Mononuclear cell (primary cell): ENCODE data around the gene FGL2. TPM values are rescaled to one million over a fixed set of nuclear protein-coding genes. Genes with fewer than 3 reads are reported as not detected.
"Not testable (repeated sequence)": the region's sequence is repeated elsewhere in the genome, so short reads cannot be mapped to it uniquely, and the experiment has no call there.

Experiments
- H3K27me3 ChIP-seq: 2 replicates; pipeline ENCODE4 v1.6.0; 2011; ENCODE audit warnings: low read length, control low read depth; ENCODE audit not compliant: insufficient read depth
- H3K4me1 ChIP-seq: 2 replicates; pipeline ENCODE4 v1.5.1; 2011; ENCODE audit warnings: mild to moderate bottlenecking, low read length, control low read depth; ENCODE audit not compliant: insufficient read depth
- H3K4me3 ChIP-seq: 2 replicates; pipeline ENCODE4 v1.5.1; 2011; ENCODE audit warnings: mild to moderate bottlenecking, low read length, moderate library complexity
- H3K9me3 ChIP-seq: 2 replicates; pipeline ENCODE4 v1.5.1; 2011; ENCODE audit warnings: low read depth, mild to moderate bottlenecking, control low read depth, low read length
- total RNA-seq: library from RNA; depleted of rRNA; stranded (reverse); fragments of >200 nt; gene quantifications from one replicate; pipeline ENCODE4 v1.2.3, GENCODE V29; 2012

The FGL2 gene, protein sequence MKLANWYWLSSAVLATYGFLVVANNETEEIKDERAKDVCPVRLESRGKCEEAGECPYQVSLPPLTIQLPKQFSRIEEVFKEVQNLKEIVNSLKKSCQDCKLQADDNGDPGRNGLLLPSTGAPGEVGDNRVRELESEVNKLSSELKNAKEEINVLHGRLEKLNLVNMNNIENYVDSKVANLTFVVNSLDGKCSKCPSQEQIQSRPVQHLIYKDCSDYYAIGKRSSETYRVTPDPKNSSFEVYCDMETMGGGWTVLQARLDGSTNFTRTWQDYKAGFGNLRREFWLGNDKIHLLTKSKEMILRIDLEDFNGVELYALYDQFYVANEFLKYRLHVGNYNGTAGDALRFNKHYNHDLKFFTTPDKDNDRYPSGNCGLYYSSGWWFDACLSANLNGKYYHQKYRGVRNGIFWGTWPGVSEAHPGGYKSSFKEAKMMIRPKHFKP
- total RNA-seq = 37.4 TPM

DNA sequence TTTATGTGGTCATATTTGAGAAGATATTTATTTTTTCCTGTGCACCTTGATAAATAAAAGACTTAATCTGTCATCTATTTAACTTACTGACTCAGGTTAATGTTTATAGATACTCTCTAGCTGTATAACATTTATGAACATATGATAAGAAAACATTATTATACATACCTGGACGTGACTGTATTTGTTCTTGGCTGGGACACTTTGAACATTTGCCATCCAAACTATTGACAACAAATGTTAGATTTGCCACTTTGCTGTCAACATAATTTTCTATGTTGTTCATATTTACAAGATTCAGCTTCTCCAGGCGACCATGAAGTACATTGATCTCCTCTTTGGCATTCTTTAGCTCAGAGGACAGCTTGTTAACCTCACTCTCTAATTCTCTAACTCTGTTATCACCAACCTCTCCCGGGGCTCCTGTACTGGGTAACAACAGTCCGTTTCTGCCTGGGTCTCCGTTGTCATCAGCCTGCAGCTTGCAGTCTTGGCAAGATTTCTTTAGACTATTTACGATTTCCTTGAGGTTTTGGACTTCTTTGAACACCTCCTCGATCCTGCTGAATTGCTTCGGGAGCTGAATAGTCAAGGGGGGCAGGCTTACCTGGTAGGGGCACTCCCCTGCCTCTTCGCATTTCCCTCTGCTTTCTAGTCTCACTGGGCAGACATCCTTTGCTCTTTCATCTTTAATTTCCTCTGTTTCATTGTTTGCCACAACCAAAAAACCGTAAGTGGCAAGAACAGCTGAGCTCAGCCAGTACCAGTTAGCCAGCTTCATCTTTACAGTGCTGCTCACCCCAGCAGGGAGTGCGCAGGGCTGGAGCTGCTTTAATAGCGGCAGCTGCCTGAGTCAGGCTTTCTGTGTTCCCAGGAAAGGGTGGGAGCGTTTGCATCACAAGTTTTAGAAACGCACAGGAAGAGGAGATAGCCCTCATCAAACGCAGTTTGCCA is at the start of gene FGL2:
FGL2 (minus strand) TSS at position 807 of the 954 bp plus-strand sequence; CDS start at position 781, 26 bp downstream.
- H3K4me1 ChIP-seq = peaks cover 23% of the 10 kb centered on the region
- H3K4me3 ChIP-seq = peak within 1 kb of the TSS; percentile 78
- H3K27me3 ChIP-seq = no peaks in the 10 kb centered on the region
- H3K9me3 ChIP-seq = no peaks in the 10 kb centered on the region

DNA sequence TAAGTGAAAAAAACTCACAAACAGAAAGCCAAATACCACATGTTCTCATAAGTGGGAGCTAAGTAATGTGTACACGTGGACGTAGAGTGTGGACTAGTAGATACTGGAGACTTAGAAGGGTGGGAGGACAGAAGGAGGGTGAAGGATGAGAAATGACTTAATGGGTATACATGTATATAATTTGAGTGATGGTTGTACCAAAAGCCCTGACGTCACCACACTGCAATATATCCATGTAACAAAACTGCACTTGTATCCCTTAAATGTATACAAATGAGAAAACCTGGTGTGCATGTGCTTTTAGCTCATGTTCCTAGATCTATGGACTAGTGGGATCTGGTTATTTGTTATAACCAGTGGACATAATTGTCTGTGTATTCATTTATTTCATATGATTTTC is 48.5 kb upstream of the FGL2 start:
- Histone ChIP-seq H3K9me3 (no peaks in the 10 kb centered on the region), H3K4me1 (peaks cover 15% of the 10 kb centered on the region), H3K4me3 (no peak overlapping the region), H3K27me3 (no peaks in the 10 kb centered on the region)

DNA sequence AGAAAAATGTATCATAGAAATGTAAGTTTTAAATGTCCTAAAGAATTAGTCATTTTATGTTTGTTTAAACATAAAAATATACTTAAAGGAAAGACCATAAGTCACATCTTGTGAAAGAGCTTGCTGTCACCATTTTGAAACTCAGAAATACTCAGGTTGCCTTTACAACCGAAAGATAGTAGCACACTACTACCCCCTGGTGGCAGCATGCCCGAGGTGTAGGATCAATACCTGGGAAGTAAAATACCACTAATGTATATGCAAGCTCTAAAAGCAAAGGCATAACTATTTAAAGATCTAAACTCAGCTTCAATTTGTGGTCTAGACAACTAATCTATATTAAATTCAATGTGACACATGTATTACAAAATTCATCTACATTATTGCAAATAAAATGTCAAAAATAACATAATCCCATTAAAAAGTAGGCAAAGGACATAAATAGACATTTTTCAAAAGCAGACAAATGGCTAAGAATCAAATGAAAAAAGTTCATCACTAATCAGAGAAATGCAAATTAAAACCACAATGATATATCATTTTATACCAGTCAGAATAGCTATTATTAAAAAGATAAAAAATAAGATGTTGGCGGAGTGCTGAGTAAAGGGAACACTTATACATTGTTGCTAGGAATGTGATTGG is 47.7 kb upstream of the FGL2 start:
- peaks cover 15% of the 10 kb centered on the region for H3K4me1 ChIP-seq
- H3K4me3 ChIP-seq = no peak overlapping the region
- H3K27me3 ChIP-seq = no peaks in the 10 kb centered on the region
- H3K9me3 ChIP-seq = no peaks in the 10 kb centered on the region

DNA sequence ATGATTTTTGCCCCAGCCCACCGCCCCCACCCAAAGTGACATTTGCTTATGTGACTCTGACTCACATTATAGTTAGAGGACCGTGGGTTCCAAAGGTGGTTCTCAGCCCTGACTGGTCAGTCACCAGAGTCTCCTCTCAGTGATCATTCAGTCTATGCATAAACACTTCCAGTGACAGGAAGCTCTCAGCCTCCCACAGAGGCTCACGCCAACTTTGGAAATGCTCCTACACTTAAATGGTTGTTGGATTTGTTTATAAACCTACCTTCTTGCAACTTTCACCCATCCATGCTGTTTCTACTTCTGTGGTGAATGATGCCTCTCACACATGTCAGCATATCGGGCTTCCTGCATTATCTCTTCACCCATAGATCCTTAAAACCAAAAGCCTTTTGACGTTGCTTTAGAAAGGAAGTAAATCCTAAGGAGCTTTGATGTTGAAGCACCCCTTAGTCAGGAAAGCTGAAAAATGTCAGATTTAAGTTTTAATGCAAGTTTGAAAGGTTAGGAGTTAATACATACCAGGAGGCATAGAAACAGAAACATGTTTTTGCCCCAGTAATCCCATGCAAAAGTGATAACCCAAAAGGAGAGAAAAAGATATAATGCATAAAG is 46.5 kb upstream of the FGL2 start:
- no peaks in the 10 kb centered on the region for H3K27me3 ChIP-seq
- peaks cover 19% of the 10 kb centered on the region for H3K4me1 ChIP-seq
- no peak overlapping the region for H3K4me3 ChIP-seq
- H3K9me3 ChIP-seq = no peaks in the 10 kb centered on the region

DNA sequence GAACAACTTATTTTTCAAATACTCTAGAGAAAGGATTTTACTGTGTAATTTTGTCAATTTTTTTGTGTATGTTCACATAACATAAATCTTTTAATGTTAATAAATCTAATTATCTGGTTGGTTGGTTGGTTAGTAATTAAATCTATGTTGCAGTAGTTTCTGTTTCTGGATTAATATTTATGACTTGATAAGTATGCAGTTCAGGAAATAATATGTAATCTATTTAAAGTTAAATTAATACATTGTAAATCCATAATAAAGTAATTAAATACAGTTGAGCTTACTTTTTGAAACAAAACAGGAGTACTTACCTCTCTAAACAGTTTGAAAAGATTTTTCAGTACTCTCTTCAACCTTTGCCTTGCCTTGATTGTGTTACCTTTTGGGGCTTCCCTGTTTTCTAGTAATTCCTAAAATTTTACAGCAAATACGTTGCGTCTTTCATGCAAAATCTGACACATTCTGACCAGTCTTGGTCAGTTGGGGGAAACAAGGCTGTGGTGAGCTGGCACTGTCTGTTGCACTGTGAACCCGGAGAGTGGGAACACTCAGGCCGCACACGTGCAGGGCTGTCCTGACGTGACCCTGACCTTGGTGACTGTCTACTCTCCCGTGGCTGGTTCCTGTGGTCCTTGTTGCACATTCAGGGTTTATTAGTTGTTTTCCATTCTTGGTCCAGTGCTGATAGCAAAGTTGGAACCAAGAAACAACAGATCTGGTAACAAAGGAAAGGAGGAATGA is 45.6 kb upstream of the FGL2 start:
- Histone ChIP-seq H3K27me3 (no peaks in the 10 kb centered on the region), H3K9me3 (no peaks in the 10 kb centered on the region), H3K4me1 (peaks cover 21% of the 10 kb centered on the region), H3K4me3 (no peak overlapping the region)

DNA sequence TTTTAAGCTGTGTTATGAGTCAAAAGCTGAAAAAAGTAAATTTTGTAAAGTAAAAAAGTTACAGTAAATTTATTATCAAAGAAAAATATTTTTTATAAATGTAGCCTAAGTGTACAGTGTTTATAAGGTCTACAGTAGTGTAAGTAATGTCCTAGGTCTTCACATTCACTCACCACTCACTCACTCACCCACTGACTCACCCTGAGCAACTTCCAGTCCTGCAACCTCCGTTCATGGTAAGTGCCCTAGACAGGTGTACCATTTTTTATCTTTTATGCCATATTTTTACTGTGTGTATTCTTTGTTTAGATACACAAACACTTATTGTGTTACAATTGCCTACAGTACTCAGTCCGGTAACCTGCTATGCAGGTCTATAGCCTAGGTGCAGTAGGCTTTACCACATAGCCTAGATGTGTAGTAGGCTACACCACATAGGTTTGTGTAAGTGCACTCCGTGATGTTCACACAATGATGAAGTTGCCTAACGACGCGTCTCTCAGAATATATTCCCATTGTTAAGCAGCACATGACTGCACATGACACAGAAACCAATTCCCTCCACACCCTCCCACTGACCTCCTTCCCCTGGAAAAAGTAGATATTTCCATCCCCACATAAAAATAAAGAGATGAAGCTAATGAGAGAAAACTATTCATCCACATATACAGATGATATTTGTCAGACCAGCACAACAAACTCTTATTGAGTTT is 44.8 kb upstream of the FGL2 start:
- H3K4me1 ChIP-seq = peaks cover 29% of the 10 kb centered on the region
- no peaks in the 10 kb centered on the region for H3K27me3 ChIP-seq
- no peak overlapping the region for H3K4me3 ChIP-seq
- H3K9me3 ChIP-seq = no peaks in the 10 kb centered on the region

DNA sequence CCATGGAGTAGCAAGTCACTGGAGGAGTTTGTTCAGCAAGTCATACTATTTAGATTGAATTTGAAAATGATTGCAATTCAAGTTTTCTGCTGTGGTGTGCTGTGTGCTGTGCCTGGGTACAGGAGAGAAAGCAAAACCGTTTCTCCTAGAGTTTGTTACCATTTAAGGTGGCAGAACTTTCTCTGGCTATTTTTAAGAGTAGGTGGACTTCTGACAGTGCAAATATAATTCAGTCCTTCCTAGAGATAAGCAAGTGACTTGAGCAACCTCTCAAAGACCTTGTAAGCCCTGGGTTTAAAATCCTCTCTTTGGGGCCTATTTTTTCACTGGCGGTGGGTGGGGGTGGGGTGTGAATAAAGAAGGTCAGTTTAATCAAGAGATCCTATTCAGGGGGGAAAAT is 42.9 kb upstream of the FGL2 start:
- H3K4me1 ChIP-seq = peaks cover 48% of the 10 kb centered on the region
- no peaks in the 10 kb centered on the region for H3K9me3 ChIP-seq
- no peak overlapping the region for H3K4me3 ChIP-seq
- H3K27me3 ChIP-seq = no peaks in the 10 kb centered on the region

DNA sequence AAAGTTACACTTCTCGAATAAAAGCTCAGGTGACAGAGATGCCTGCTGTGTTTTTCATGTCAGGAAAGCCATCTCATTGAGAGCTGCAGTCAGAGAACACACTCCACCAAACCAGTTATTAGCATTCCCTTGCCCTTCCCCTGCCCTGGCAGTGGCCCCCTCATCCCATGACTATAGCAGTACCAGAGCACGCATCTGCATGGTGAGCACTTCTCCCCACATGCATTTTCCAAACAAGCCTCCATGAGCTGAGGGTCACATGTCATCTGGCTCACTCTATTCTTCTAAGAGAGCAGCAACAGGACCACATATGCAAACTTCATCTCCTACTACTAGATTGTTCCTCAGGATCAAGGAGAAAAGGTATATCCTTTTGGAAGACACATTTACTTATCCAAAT is 42.4 kb upstream of the FGL2 start:
- Histone ChIP-seq H3K4me3 (no peak overlapping the region), H3K4me1 (peaks cover 52% of the 10 kb centered on the region), H3K9me3 (no peaks in the 10 kb centered on the region), H3K27me3 (no peaks in the 10 kb centered on the region)

DNA sequence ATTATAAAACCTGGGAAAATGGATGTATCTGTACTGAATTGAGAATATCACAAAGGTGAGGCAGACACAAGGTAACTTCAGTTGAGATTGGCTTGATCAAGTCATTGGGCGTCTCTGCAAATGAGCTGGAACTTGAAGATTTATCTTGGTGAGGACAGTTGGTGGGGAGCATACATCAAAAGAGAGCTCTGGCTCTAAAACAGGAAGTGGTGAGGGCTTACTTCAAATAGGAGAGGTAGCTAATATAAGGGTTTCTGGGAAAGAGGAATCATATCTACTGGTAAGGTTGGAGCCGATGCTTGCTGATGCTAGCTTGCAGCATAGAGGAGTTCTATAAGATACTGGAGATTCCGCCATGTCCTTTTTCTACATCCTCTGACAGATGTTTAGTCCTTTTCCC is 39.9 kb upstream of the FGL2 start:
- peaks cover 45% of the 10 kb centered on the region for H3K4me1 ChIP-seq
- no peaks in the 10 kb centered on the region for H3K27me3 ChIP-seq
- no peaks in the 10 kb centered on the region for H3K9me3 ChIP-seq
- no peak overlapping the region for H3K4me3 ChIP-seq

DNA sequence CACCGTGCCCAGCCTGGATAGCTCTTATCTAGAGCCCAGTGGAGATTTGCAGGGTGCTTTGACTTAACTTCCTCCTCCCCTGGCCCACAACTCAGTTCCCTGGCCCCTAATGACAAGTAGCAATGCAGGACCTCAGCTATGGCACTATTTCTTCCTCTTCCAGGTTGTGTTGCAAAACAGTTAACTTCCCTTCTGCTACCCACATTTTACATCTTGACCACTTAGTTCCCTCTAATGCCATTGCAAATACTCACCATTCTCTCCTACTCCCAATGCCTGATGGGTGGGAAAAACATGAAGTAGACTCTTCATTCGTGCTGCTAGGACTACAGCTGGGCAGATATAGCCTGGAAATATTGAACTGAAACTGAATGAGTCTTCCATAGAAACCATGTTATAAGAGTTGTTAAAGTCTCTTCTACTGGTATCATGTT is 39.1 kb upstream of the FGL2 start:
- Histone ChIP-seq H3K9me3 (no peaks in the 10 kb centered on the region), H3K4me1 (peaks cover 44% of the 10 kb centered on the region), H3K27me3 (no peaks in the 10 kb centered on the region), H3K4me3 (no peak overlapping the region)

DNA sequence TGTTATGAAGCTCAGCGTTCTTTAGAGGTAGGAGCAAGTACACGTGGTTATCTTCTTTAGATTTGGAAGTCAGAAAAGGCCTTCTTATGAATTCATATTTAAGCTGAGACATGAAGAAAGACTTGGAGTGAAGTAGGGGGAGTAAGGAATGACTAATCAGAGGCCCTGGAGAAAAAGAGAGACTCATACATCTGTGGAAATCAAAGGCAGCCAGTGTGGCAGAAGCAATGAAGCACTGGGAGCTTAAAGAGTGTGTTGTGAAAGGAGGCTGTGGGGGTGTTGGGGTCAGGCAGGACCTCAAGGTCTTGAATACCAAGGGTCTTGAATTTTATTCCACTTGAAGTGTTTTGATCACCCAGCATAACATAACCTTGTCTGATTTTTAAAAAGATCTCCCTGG is 35.7 kb upstream of the FGL2 start:
- H3K27me3 ChIP-seq = no peaks in the 10 kb centered on the region
- peaks cover 9% of the 10 kb centered on the region for H3K9me3 ChIP-seq
- peaks cover 38% of the 10 kb centered on the region for H3K4me1 ChIP-seq
- H3K4me3 ChIP-seq = no peak overlapping the region

DNA sequence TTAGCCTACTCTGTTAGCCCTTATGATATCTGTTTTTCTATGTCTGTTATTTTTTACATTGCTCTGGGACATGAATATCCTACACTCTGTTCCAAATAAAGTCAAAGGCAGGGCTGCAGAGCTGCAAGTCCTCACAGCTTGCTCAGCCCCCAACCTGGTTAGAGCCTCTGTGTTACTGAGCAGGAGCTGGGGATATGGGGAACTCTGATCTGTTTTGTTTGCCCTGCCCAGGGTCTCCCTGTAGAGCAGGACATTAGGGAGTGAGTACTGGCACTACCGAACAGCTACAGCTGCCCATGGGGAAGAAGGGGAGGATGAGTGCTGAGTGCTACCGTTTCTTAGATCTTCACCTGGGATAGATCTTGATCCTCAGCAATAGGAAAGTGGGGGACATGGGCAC is 32.8 kb upstream of the FGL2 start:
- no peak overlapping the region for H3K4me3 ChIP-seq
- H3K4me1 ChIP-seq = peaks cover 10% of the 10 kb centered on the region
- H3K9me3 ChIP-seq = peaks cover 21% of the 10 kb centered on the region
- no peaks in the 10 kb centered on the region for H3K27me3 ChIP-seq

DNA sequence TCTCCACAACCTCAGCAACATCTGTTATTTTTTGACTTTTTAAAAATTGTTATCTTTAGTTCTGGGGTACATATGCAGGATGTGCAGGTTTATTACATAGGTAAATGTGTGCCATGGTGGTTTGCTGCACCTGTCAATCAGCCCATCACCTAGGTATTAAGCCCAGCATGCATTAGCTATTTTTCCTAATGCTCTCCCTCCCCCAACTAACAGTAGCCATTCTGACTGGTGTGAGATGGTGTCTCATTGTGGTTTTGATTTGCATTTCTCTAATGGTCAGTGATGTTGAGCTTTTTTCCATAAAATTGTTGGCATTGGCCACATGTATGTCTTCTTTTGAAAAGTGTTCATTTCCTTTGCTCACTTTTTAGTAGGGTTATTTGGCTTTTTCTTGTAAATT is 29.2 kb upstream of the FGL2 start:
- H3K27me3 ChIP-seq, H3K4me1 ChIP-seq, H3K4me3 ChIP-seq: not testable (repeated sequence)
- peaks cover 21% of the 10 kb centered on the region for H3K9me3 ChIP-seq
